Caco-2 (cell line): ENCODE measurements around the gene STOML3. TPM values are rescaled to one million over a fixed set of nuclear protein-coding genes. Genes with fewer than 3 reads are reported as not detected.
A peak's percentile ranks its signal among the peaks of the same experiment; 100 is the strongest.

Experiments used
- BruUV-seq: library from RNA; stranded (reverse); fragments of 400-500 nt; replicated peaks from 2 replicates; lab custom pipeline; 2021; lab: Mats Ljungman, UMichigan
- CTCF ChIA-PET: fragments of 300-600 bp; sonication (Branson Sonifier 250); formaldehyde crosslinking; loops from one replicate; lab custom pipeline; 2022; ENCODE audit warnings: antibody characterized with exemption; lab: Charles Lee
- POLR2A ChIA-PET: fragments of 300-600 bp; sonication (Branson Sonifier 250); formaldehyde crosslinking; loops from one replicate; lab custom pipeline; 2022; ENCODE audit warnings: antibody characterized with exemption; lab: Charles Lee
- DNase-seq, 2 experiments: peaks; one replicate each; pipeline versions ENCODE4 v3.0.0 to v3.0.0-alpha.2; 2020 to 2022
- H3K27me3 ChIP-seq: replicated peaks from 2 replicates; pipeline ENCODE4 v1.6.0; 2011; ENCODE audit warnings: low read length; ENCODE audit not compliant: control insufficient read depth, insufficient read depth
- H3K36me3 ChIP-seq: 2 replicates; pipeline ENCODE4 v1.5.1; 2011; ENCODE audit warnings: low read length; ENCODE audit not compliant: control insufficient read depth, insufficient read depth
- H3K4me1 ChIP-seq: fragments of 250-450 bp; sonication (Bioruptor Pico); 2 replicates; pipeline ENCODE4 v1.5.1; 2020; ENCODE audit warnings: mild to moderate bottlenecking
- H3K4me3 ChIP-seq: 2 replicates; pipeline ENCODE4 v1.5.1; 2011; ENCODE audit warnings: low read depth, mild to moderate bottlenecking, control low read depth, low read length
- H3K9me3 ChIP-seq: fragments of 250-450 bp; sonication (Bioruptor Pico); 2 replicates; pipeline ENCODE4 v1.5.1; 2020; ENCODE audit warnings: mild to moderate bottlenecking, moderate library complexity
- H3K27ac Mint-ChIP-seq: one replicate; pipeline ENCODE4 v1.8.0; 2022; ENCODE audit warnings: mixed read lengths; ENCODE audit not compliant: unreplicated experiment
- H3K27me3 Mint-ChIP-seq: one replicate; pipeline ENCODE4 v1.8.0; 2022; ENCODE audit warnings: mixed read lengths; ENCODE audit not compliant: insufficient read depth, unreplicated experiment
- H3K36me3 Mint-ChIP-seq: one replicate; pipeline ENCODE4 v1.8.0; 2022; ENCODE audit warnings: mild to moderate bottlenecking, mixed read lengths; ENCODE audit not compliant: insufficient read depth, unreplicated experiment
- H3K4me1 Mint-ChIP-seq: one replicate; pipeline ENCODE4 v1.8.0; 2022; ENCODE audit warnings: low read depth, mixed read lengths; ENCODE audit not compliant: unreplicated experiment
- H3K4me3 Mint-ChIP-seq: one replicate; pipeline ENCODE4 v1.8.0; 2022; ENCODE audit warnings: mild to moderate bottlenecking, moderate library complexity, mixed read lengths; ENCODE audit not compliant: unreplicated experiment
- H3K9me3 Mint-ChIP-seq: one replicate; pipeline ENCODE4 v1.8.0; 2022; ENCODE audit warnings: mixed read lengths; ENCODE audit not compliant: unreplicated experiment
- intact Hi-C: fragments of 100-400 bp; cut with micrococcal nuclease; formaldehyde crosslinking; loops from one replicate; pipeline ENCODE4 v1.10.0; 2022; ENCODE audit not compliant: unreplicated experiment
- total RNA-seq: library from RNA; stranded (reverse); gene quantifications from 2 replicates; pipeline ENCODE4 v1.2.3, GENCODE V29; 2022
- TF ChIP-seq, protein P1 (sequence below), 2 experiments: fragments of 200-600 bp in 1 of 2; IDR thresholded peaks; 1 replicate in 1 of 2; 2 replicates in 1 of 2; pipeline versions ENCODE4 v1.5.1 to v1.8.0; 2011 to 2022; ENCODE audit warnings: antibody characterized with exemption in 1 of 2, control low read depth in 1 of 2, inconsistent platforms in 1 of 2, low read depth in 1 of 2, low read length in 1 of 2, mild to moderate bottlenecking in 1 of 2, moderate library complexity in 1 of 2; ENCODE audit not compliant: insufficient read depth in 1 of 2, severe bottlenecking in 1 of 2, unreplicated experiment in 1 of 2

STOML3 gene
- total RNA-seq, 1 experiment from 2014 or later, result 0.43 TPM

DNA sequence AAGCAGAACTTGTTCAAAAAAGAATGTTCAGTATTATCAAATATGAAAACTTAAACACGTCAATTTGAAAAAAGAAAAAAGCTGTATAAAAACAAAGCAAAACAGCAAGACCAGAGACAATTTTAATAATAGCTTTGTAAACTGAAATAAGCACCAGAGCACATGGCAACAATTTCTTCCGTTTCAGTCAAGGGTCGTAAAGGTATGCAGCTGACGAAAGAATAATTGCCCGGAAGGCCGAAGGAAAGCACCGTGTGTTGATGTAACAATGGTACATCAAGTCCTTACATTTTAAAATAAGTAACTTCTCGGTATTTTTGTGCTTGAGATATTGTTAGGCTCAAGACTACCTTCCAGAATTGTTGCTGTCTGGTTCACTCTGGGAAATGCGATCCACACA is 45.6 kb upstream of the STOML3 start:
- POLR2A ChIA-PET, result interaction anchor here (0.6 kb wide), 1 partner anchor 123 kb away, joined by 3 read pairs; no protein-coding TSS in a partner anchor
- intact Hi-C loops, result loop anchor here (5.0 kb wide), 1 partner anchor 639 kb away; no protein-coding TSS in a partner anchor

DNA sequence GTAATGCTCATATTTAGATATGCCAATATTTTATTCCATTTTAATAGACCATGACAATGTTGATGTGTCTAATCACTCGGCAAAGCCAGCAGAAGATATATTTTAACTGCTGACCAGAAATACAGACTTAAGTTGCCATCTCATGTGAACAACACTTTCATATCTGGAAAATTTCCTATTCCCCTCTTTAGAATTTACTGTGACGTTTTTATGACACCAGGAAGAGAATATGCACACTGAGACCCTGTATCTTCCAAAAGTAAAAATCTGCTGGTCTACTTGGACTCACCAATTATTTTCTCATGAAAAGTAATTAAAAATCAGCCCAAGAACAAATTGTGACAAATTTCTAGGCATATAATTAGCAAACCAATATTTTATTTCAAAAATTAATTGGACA is 45.2 kb upstream of the STOML3 start:
- BruUV-seq, result no TSS peak
- peak overlapping the region; percentile 94 for H3K4me3 Mint-ChIP-seq
- CTCF ChIA-PET, result no interaction called here

More for the DNA sequence above, 45.6 kb upstream of the STOML3 start:
- peaks cover 10% of the 10 kb centered on the region; the same call in 1 of the 2 replicates for H3K4me1 ChIP-seq
- 0 out of 2 replicates have a peak, but pooled peaks cover 2% of the 10 kb centered on the region for H3K36me3 ChIP-seq
- no peaks in the 10 kb centered on the region for H3K9me3 ChIP-seq
- peak overlapping the region; percentile 84 for H3K4me3 ChIP-seq
- BruUV-seq, result no TSS peak
- Mint-ChIP-seq H3K9me3 (no peaks in the 10 kb centered on the region), H3K4me3 (peak overlapping the region; percentile 94), H3K36me3 (peaks cover 22% of the 10 kb centered on the region), H3K27me3 (no peaks in the 10 kb centered on the region), H3K4me1 (peaks cover 13% of the 10 kb centered on the region), H3K27ac (peak overlapping the region; percentile 84)
- DNase-seq, result peak in 1 of 2 experiments; percentile 19
- TF ChIP-seq, protein P1, sequence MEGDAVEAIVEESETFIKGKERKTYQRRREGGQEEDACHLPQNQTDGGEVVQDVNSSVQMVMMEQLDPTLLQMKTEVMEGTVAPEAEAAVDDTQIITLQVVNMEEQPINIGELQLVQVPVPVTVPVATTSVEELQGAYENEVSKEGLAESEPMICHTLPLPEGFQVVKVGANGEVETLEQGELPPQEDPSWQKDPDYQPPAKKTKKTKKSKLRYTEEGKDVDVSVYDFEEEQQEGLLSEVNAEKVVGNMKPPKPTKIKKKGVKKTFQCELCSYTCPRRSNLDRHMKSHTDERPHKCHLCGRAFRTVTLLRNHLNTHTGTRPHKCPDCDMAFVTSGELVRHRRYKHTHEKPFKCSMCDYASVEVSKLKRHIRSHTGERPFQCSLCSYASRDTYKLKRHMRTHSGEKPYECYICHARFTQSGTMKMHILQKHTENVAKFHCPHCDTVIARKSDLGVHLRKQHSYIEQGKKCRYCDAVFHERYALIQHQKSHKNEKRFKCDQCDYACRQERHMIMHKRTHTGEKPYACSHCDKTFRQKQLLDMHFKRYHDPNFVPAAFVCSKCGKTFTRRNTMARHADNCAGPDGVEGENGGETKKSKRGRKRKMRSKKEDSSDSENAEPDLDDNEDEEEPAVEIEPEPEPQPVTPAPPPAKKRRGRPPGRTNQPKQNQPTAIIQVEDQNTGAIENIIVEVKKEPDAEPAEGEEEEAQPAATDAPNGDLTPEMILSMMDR (IDR thresholded peaks at IDR 0.05; ENCODE audit: insufficient read depth in 1 of 2, low read depth in 1 of 2, low read length in 1 of 2, severe bottlenecking in 1 of 2, unreplicated experiment in 1 of 2), result no peak
- H3K27me3 ChIP-seq, result no peaks in the 10 kb centered on the region
- CTCF ChIA-PET, result no interaction called here

GRCh38 chr13:39035204-39035603 is 44.6 kb upstream of the STOML3 start:
- intact Hi-C loops, result loop anchor here (5.0 kb wide), 1 partner anchor 638 kb away; no protein-coding TSS in a partner anchor

More for the DNA sequence above, 45.2 kb upstream of the STOML3 start:
- H3K27ac Mint-ChIP-seq, result peak overlapping the region; percentile 84
- no peak for DNase-seq
- intact Hi-C loops, result loop anchor here (5.0 kb wide), 1 partner anchor 638 kb away; no protein-coding TSS in a partner anchor
- peaks cover 9% of the 10 kb centered on the region for H3K4me1 Mint-ChIP-seq
- peak overlapping the region; percentile 84 for H3K4me3 ChIP-seq
- H3K4me1 ChIP-seq, result peaks cover 10% of the 10 kb centered on the region; the same call in 1 of the 2 replicates
- TF ChIP-seq, protein P1 (IDR thresholded peaks at IDR 0.05; ENCODE audit: insufficient read depth in 1 of 2, low read depth in 1 of 2, low read length in 1 of 2, severe bottlenecking in 1 of 2, unreplicated experiment in 1 of 2), result no peak
- H3K9me3 Mint-ChIP-seq, result no peaks in the 10 kb centered on the region
- POLR2A ChIA-PET, result no interaction called here
- no peaks in the 10 kb centered on the region for H3K27me3 Mint-ChIP-seq
- 0 out of 2 replicates have a peak, but pooled peaks cover 2% of the 10 kb centered on the region for H3K36me3 ChIP-seq
- peaks cover 24% of the 10 kb centered on the region for H3K36me3 Mint-ChIP-seq
- H3K9me3 ChIP-seq, result no peaks in the 10 kb centered on the region
- no peaks in the 10 kb centered on the region for H3K27me3 ChIP-seq

More at GRCh38 chr13:39035204-39035603, 44.6 kb upstream of the STOML3 start:
- Histone ChIP-seq H3K27me3 (no peaks in the 10 kb centered on the region), H3K9me3 (no peaks in the 10 kb centered on the region), H3K4me1 (peaks cover 10% of the 10 kb centered on the region; the same call in 1 of the 2 replicates), H3K36me3 (0 out of 2 replicates have a peak, but pooled peaks cover 2% of the 10 kb centered on the region), H3K4me3 (peak overlapping the region; percentile 84; the same call in 1 of the 2 replicates)
- H3K36me3 Mint-ChIP-seq, result peaks cover 28% of the 10 kb centered on the region
- no peaks in the 10 kb centered on the region for H3K27me3 Mint-ChIP-seq
- ChIA-PET POLR2A (no interaction called here), CTCF (no interaction called here)
- no peak overlapping the region for H3K27ac Mint-ChIP-seq
- peaks cover 7% of the 10 kb centered on the region for H3K4me1 Mint-ChIP-seq
- TF ChIP-seq, protein P1 (IDR thresholded peaks at IDR 0.05; ENCODE audit: insufficient read depth in 1 of 2, low read depth in 1 of 2, low read length in 1 of 2, severe bottlenecking in 1 of 2, unreplicated experiment in 1 of 2), result no peak
- H3K4me3 Mint-ChIP-seq, result peak overlapping the region; percentile 94
- BruUV-seq, result no TSS peak
- no peaks in the 10 kb centered on the region for H3K9me3 Mint-ChIP-seq
- DNase-seq, result no peak
